CD14-positive monocyte (primary cell): Measurements from ENCODE around the gene SLC35B4. TPM values are rescaled to one million over a fixed set of nuclear protein-coding genes. Genes with fewer than 3 reads are reported as not detected.
A peak's percentile ranks its signal among the peaks of the same experiment; 100 is the strongest.

ENCODE experiments used
- DNase-seq, 3 donors: peaks; one replicate each; pipeline ENCODE4 v3.0.0-alpha.2; 2011 to 2022
- H2AFZ ChIP-seq: 2 replicates; pipeline ENCODE4 v1.6.0; 2012; ENCODE audit warnings: mild to moderate bottlenecking, low read depth, low read length, inconsistent platforms; ENCODE audit not compliant: insufficient read depth, poor library complexity, severe bottlenecking
- H3K27ac ChIP-seq, 2 donors: 1 replicate in 1 of 2; 2 replicates in 1 of 2; pipeline ENCODE4 v1.5.1; 2012 to 2013; ENCODE audit warnings: low read length in 2 of 2, control low read depth in 1 of 2, inconsistent platforms in 1 of 2, low read depth in 1 of 2, mild to moderate bottlenecking in 1 of 2
- H3K27me3 ChIP-seq, 2 donors: one replicate each; pipeline versions ENCODE4 v1.6.0 to v1.6.1; 2011 to 2013; ENCODE audit warnings: low read length in 2 of 2; ENCODE audit not compliant: control insufficient read depth in 2 of 2, insufficient read depth in 2 of 2
- H3K36me3 ChIP-seq, 2 donors: replicated peaks in 1 of 2; 1 replicate in 1 of 2; 2 replicates in 1 of 2; pipeline versions ENCODE4 v1.5.1 to v1.6.1; 2012 to 2013; ENCODE audit warnings: low read length in 2 of 2, control low read depth in 1 of 2, inconsistent platforms in 1 of 2, mild to moderate bottlenecking in 1 of 2; ENCODE audit not compliant: insufficient read depth in 2 of 2, control insufficient read depth in 1 of 2
- H3K4me1 ChIP-seq, 2 donors: 1 replicate in 1 of 2; 2 replicates in 1 of 2; pipeline versions ENCODE4 v1.5.1 to v1.6.1; 2012 to 2013; ENCODE audit warnings: low read length in 2 of 2, control low read depth in 1 of 2, inconsistent platforms in 1 of 2, mild to moderate bottlenecking in 1 of 2, moderate library complexity in 1 of 2; ENCODE audit not compliant: insufficient read depth in 2 of 2, control insufficient read depth in 1 of 2
- H3K4me2 ChIP-seq: replicated peaks from 2 replicates; pipeline ENCODE3; 2012; ENCODE audit warnings: low read length, moderate library complexity, mild to moderate bottlenecking; ENCODE audit not compliant: poor library complexity, severe bottlenecking; ENCODE audit errors: extremely low read depth
- H3K4me3 ChIP-seq, 3 experiments: fragments of 200-600 bp in 1 of 3; sonication (generic) in 1 of 3; replicated peaks in 1 of 3; 1 replicate in 2 of 3; 2 replicates in 1 of 3; pipeline ENCODE4 v1.5.1; 2011 to 2013; ENCODE audit warnings: low read length in 3 of 3, mild to moderate bottlenecking in 3 of 3, control low read depth in 2 of 3, low read depth in 2 of 3, inconsistent platforms in 1 of 3, moderate library complexity in 1 of 3
- H3K79me2 ChIP-seq: 2 replicates; pipeline ENCODE4 v1.6.0; 2012; ENCODE audit warnings: mild to moderate bottlenecking, control low read depth, inconsistent platforms, low read length, moderate library complexity; ENCODE audit not compliant: insufficient read depth
- H3K9ac ChIP-seq: 2 replicates; pipeline ENCODE4 v1.6.0; 2017; ENCODE audit warnings: low read length, mild to moderate bottlenecking; ENCODE audit not compliant: insufficient read depth, poor library complexity, severe bottlenecking
- H3K9me3 ChIP-seq, 2 donors: replicated peaks in 1 of 2; 1 replicate in 1 of 2; 2 replicates in 1 of 2; pipeline versions ENCODE4 v1.5.1 to v1.6.1; 2012 to 2013; ENCODE audit warnings: low read length in 2 of 2, control low read depth in 1 of 2; ENCODE audit not compliant: control insufficient read depth in 1 of 2, insufficient read depth in 1 of 2
- H4K20me1 ChIP-seq: 2 replicates; pipeline ENCODE4 v1.6.0; 2012; ENCODE audit warnings: mild to moderate bottlenecking, low read length, control low read depth, moderate library complexity; ENCODE audit not compliant: insufficient read depth
- H3K27ac Mint-ChIP-seq, 7 donors: one replicate each; pipeline ENCODE4 v1.8.0; 2020; ENCODE audit warnings: mild to moderate bottlenecking in 7 of 7, mixed read lengths in 7 of 7, moderate library complexity in 6 of 7, inconsistent platforms in 2 of 7
- H3K27me3 Mint-ChIP-seq, 3 donors: one replicate each; pipeline ENCODE4 v1.8.0; 2021 to 2022; ENCODE audit warnings: low read depth in 3 of 3, mild to moderate bottlenecking in 3 of 3, mixed read lengths in 3 of 3, moderate library complexity in 3 of 3, inconsistent platforms in 1 of 3
- H3K36me3 Mint-ChIP-seq, 2 donors: one replicate each; pipeline ENCODE4 v1.8.0; 2020; ENCODE audit warnings: mixed read lengths in 2 of 2, inconsistent platforms in 1 of 2, mild to moderate bottlenecking in 1 of 2
- H3K4me1 Mint-ChIP-seq: one replicate; pipeline ENCODE4 v1.8.0; 2020; ENCODE audit warnings: mild to moderate bottlenecking, mixed read lengths
- H3K4me3 Mint-ChIP-seq, 2 donors: one replicate each; pipeline ENCODE4 v1.8.0; 2020; ENCODE audit warnings: mild to moderate bottlenecking in 2 of 2, mixed read lengths in 2 of 2, moderate library complexity in 1 of 2
- H3K9me3 Mint-ChIP-seq, 7 donors: one replicate each; pipeline ENCODE4 v1.8.0; 2020 to 2022; ENCODE audit warnings: mixed read lengths in 7 of 7, mild to moderate bottlenecking in 6 of 7, moderate library complexity in 6 of 7, inconsistent platforms in 2 of 7
- WGBS: methylation state at CpG from one replicate; pipeline ENCODE4 v1.1.5; 2013; ENCODE audit warnings: missing lambda C conversion rate; ENCODE audit not compliant: insufficient coverage; 5-methylcytosine and 5-hydroxymethylcytosine counted together
- intact Hi-C, 2 donors: fragments of 100-400 bp; cut with micrococcal nuclease; formaldehyde crosslinking; loops; one replicate each; pipeline versions ENCODE4 v1.15.0 to v1.15.1; 2023
- polyA plus RNA-seq, 3 donors: library from polyadenylated mRNA; depleted of rRNA in 1 of 3; unstranded in 2 of 3; stranded (reverse) in 1 of 3; fragments of 300-500 nt in 2 of 3; fragments of >200 nt in 1 of 3; fragmentation: Illumina TruSeq in 2 of 3; gene quantifications; 1 replicate in 2 of 3; 2 replicates in 1 of 3; pipeline ENCODE4 v1.2.3, GENCODE V29; 2012 to 2021
- TF ChIP-seq, protein P1 (sequence below): fragments of 200-600 bp; IDR thresholded peaks from one replicate; pipeline ENCODE4 v1.8.0; 2022; ENCODE audit warnings: antibody characterized with exemption, mild to moderate bottlenecking

SLC35B4 gene
- polyA plus RNA-seq, 3 donors = 9.4 to 21.1 (median 12.7) TPM

DNA sequence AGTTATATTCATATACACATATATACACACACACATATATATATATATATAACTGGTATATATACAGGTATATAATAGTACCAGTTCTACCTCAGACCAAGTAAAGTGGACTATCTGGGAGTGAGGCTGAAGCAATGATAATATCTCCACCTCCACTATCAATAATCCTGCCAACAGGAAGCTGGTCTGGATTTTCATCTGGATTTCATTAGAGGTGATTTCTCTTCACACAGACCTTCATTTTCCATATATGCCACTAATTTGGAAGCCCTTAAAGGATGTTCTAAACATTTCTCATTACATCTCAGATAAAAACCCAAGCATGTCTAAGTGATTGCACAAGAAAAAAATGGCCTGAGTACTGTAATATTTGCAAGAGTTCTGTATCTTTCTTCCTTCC lies 1.7 kb upstream of the SLC35B4 start:
- H3K4me1 ChIP-seq = peaks cover 13 to 16% of the 10 kb centered on the region in 2 donors
- H3K9me3 Mint-ChIP-seq = peaks cover 0 to 2% (median 0%) of the 10 kb centered on the region in 7 donors
- no peak overlapping the region for H3K4me2 ChIP-seq
- no peak overlapping the region for H3K4me3 Mint-ChIP-seq
- H2AFZ ChIP-seq = no peak overlapping the region
- no peaks in the 10 kb centered on the region for H3K36me3 ChIP-seq
- peaks cover 8 to 11% (median 10%) of the 10 kb centered on the region in 3 donors for H3K27me3 Mint-ChIP-seq
- no peak overlapping the region for H3K27ac ChIP-seq
- no peaks in the 10 kb centered on the region for H3K79me2 ChIP-seq
- no peak overlapping the region for H3K27ac Mint-ChIP-seq
- H3K9me3 ChIP-seq = no peaks in the 10 kb centered on the region
- H3K4me3 ChIP-seq = no peak overlapping the region
- H3K9ac ChIP-seq = no peak overlapping the region
- H3K4me1 Mint-ChIP-seq = peaks cover 18% of the 10 kb centered on the region
- H3K27me3 ChIP-seq = no peaks in the 10 kb centered on the region
- no peaks in the 10 kb centered on the region for H4K20me1 ChIP-seq
- no peak for DNase-seq
- no peaks in the 10 kb centered on the region for H3K36me3 Mint-ChIP-seq
- intact Hi-C loops = loop anchor here (5.0 to 10.0 kb wide), 3 partner anchors 186 to 1234 kb away; partner anchors contain the start of genes EXOC4 (in 2 of the 2) and CHCHD3 (in 1 of the 2)
- TF ChIP-seq, protein P1, sequence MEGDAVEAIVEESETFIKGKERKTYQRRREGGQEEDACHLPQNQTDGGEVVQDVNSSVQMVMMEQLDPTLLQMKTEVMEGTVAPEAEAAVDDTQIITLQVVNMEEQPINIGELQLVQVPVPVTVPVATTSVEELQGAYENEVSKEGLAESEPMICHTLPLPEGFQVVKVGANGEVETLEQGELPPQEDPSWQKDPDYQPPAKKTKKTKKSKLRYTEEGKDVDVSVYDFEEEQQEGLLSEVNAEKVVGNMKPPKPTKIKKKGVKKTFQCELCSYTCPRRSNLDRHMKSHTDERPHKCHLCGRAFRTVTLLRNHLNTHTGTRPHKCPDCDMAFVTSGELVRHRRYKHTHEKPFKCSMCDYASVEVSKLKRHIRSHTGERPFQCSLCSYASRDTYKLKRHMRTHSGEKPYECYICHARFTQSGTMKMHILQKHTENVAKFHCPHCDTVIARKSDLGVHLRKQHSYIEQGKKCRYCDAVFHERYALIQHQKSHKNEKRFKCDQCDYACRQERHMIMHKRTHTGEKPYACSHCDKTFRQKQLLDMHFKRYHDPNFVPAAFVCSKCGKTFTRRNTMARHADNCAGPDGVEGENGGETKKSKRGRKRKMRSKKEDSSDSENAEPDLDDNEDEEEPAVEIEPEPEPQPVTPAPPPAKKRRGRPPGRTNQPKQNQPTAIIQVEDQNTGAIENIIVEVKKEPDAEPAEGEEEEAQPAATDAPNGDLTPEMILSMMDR = no peak

DNA sequence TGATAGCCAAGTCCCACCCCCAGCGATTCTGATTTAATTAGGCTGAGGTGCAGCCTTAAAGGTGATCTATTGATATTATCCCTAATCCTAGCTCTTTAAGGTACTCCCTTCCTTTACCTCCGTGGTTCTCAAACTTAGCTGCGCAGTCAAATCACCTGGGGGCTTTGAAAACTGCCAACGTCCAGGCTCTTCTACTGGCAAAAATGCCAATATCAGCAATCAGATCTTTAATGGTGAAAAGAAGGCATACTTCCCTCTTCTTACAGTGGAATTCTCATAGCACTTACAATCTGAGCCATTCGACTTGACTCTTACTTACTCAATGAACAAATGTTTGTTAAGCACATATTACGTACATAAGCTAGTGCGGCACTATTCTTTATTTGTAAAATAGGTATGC lies 704 bp upstream of the SLC35B4 start:
- Histone ChIP-seq H2AFZ (peak overlapping the region; percentile 99), H3K4me3 (peak overlapping the region in 2 of 3 experiments; percentile 94 to 99), H3K36me3 (no peaks in the 10 kb centered on the region), H3K4me1 (peaks cover 13 to 16% of the 10 kb centered on the region in 2 donors), H3K9ac (no peak overlapping the region), H3K27ac (peak overlapping the region in 1 of 2 donors; percentile 79), H4K20me1 (no peaks in the 10 kb centered on the region), H3K27me3 (no peaks in the 10 kb centered on the region), H3K9me3 (no peaks in the 10 kb centered on the region), H3K4me2 (peak overlapping the region; percentile 95), H3K79me2 (no peaks in the 10 kb centered on the region)
- DNase-seq = no peak
- H3K4me1 Mint-ChIP-seq = peaks cover 18% of the 10 kb centered on the region
- peak overlapping the region; percentile 94 for H3K4me3 Mint-ChIP-seq
- H3K9me3 Mint-ChIP-seq = no peaks in the 10 kb centered on the region
- intact Hi-C loops = loop anchor here (5.0 to 10.0 kb wide), 3 partner anchors 185 to 1233 kb away; partner anchors contain the start of genes EXOC4 (in 2 of the 2) and CHCHD3 (in 1 of the 2)
- no CpG with 5 or more reads among the region's 7 CpGs for WGBS
- peaks cover 0 to 2% of the 10 kb centered on the region in 2 donors for H3K36me3 Mint-ChIP-seq
- peak overlapping the region in 1 of 7 donors; percentile 92 for H3K27ac Mint-ChIP-seq
- H3K27me3 Mint-ChIP-seq = peaks cover 8 to 9% (median 9%) of the 10 kb centered on the region in 3 donors
- TF ChIP-seq, protein P1 = no peak
